ENCODE results near the gene ZNF579.

- TF ChIP-seq, protein P1, sequence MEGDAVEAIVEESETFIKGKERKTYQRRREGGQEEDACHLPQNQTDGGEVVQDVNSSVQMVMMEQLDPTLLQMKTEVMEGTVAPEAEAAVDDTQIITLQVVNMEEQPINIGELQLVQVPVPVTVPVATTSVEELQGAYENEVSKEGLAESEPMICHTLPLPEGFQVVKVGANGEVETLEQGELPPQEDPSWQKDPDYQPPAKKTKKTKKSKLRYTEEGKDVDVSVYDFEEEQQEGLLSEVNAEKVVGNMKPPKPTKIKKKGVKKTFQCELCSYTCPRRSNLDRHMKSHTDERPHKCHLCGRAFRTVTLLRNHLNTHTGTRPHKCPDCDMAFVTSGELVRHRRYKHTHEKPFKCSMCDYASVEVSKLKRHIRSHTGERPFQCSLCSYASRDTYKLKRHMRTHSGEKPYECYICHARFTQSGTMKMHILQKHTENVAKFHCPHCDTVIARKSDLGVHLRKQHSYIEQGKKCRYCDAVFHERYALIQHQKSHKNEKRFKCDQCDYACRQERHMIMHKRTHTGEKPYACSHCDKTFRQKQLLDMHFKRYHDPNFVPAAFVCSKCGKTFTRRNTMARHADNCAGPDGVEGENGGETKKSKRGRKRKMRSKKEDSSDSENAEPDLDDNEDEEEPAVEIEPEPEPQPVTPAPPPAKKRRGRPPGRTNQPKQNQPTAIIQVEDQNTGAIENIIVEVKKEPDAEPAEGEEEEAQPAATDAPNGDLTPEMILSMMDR (IDR thresholded peaks at IDR 0.05): no peak
- no peak for TF ChIP-seq POLR2A (IDR thresholded peaks at IDR 0.05)
Measured at GRCh38 chr19:55621205-55621672, 40.6 kb upstream of the ZNF579 start.
